Measurements from ENCODE around the gene SLC12A7.

Gene SLC12A7

DNA sequence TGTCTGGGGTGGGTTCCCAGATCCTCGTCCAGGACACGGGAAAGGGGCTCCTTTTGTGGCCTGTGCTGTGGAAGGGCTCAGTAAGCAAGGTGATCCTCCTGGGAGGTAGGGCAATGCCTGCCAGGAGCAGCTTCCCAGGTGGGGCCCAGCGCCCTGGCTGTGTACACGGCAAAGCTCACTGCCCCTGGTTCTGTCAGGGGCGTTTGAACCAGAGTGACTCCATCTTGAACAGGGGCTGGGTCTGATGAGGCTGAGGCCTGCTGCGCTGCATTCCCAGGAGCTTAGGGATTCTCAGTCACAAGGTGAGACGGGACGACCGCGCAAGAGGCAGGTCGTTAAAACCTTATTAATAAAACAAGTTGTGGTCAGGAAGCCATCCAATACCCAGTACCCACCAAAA lies 19.9 kb upstream of the SLC12A7 start:
- no peak overlapping the region for H3K27ac ChIP-seq (ENCODE audit: insufficient read depth in 1 of 2, low read depth in 1 of 2, low read length in 2 of 2, poor library complexity in 1 of 2, severe bottlenecking in 2 of 2)
- CTCF ChIA-PET = interaction anchor here (0.9 to 3.0 kb wide), 3 partner anchors 9 to 18 kb away, joined by 3 to 11 read pairs (median 3); no protein-coding TSS in a partner anchor
- no peaks in the 10 kb centered on the region for H3K36me3 ChIP-seq (ENCODE audit: control insufficient read depth in 4 of 4, insufficient read depth in 4 of 4, low read length in 3 of 4)
- no peaks in the 10 kb centered on the region for H3K9me3 ChIP-seq (ENCODE audit: control extremely low read depth in 1 of 5, control insufficient read depth in 4 of 5, insufficient read depth in 2 of 5, low read depth in 1 of 5, low read length in 4 of 5)
- WGBS (ENCODE audit: insufficient coverage) = 95% methylated on average over 5 of the region's 11 CpGs
- H3K4me1 ChIP-seq (ENCODE audit: control extremely low read depth in 1 of 4, control insufficient read depth in 4 of 4, insufficient read depth in 4 of 4, low read length in 3 of 4) = peaks cover 0 to 16% (median 9%) of the 10 kb centered on the region in 4 experiments
- no peak for DNase-seq
- H3K27me3 ChIP-seq (replicated peaks in 2 of 5; ENCODE audit: control insufficient read depth in 4 of 5, insufficient read depth in 5 of 5, low read length in 4 of 5) = peaks cover 0 to 3% (median 0%) of the 10 kb centered on the region in 5 experiments
- H3K4me3 ChIP-seq (ENCODE audit: control insufficient read depth in 1 of 7, extremely low read depth in 1 of 7, insufficient read depth in 4 of 7, low read depth in 2 of 7, low read length in 6 of 7) = no peak overlapping the region
- POLR2A ChIA-PET = no interaction called here

DNA sequence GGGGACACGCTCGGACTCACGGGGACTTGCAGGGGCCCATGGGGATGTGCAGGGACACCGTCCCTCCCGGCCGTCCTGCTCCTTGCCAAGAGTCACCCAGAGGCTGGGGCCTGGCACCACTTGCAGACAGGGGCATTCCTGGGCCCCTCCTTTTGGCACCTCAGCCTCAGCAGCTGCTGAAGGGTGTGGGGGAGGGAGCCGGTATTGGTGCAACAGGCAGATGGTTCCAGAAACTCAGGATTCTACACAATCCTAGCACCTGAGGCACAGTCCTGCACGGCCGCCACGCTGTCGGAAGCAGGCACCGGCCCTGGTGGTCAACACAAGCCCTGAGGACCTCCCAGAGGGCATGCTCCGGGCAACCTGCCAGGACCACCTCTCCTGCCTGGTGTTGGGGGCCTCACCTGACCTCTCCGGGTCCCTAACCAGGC lies 19.3 kb upstream of the SLC12A7 start:
- Histone ChIP-seq H3K4me3 (ENCODE audit: control insufficient read depth in 1 of 7, extremely low read depth in 1 of 7, insufficient read depth in 4 of 7, low read depth in 2 of 7, low read length in 6 of 7) (no peak overlapping the region), H3K9me3 (ENCODE audit: control extremely low read depth in 1 of 5, control insufficient read depth in 4 of 5, insufficient read depth in 2 of 5, low read depth in 1 of 5, low read length in 4 of 5) (no peaks in the 10 kb centered on the region), H3K27me3 (replicated peaks in 2 of 5; ENCODE audit: control insufficient read depth in 4 of 5, insufficient read depth in 5 of 5, low read length in 4 of 5) (peaks cover 0 to 3% (median 0%) of the 10 kb centered on the region in 5 experiments), H3K4me1 (ENCODE audit: control extremely low read depth in 1 of 4, control insufficient read depth in 4 of 4, insufficient read depth in 4 of 4, low read length in 3 of 4) (peaks cover 0 to 15% (median 9%) of the 10 kb centered on the region in 4 experiments), H3K36me3 (ENCODE audit: control insufficient read depth in 4 of 4, insufficient read depth in 4 of 4, low read length in 3 of 4) (no peaks in the 10 kb centered on the region), H3K27ac (ENCODE audit: insufficient read depth in 1 of 2, low read depth in 1 of 2, low read length in 2 of 2, poor library complexity in 1 of 2, severe bottlenecking in 2 of 2) (no peak overlapping the region)
- DNase-seq = no peak
- CTCF ChIA-PET = interaction anchor here (3.0 kb wide), 1 partner anchor 10 kb away, joined by 11 read pairs; no protein-coding TSS in a partner anchor
- 98% methylated on average over 13 of the region's 14 CpGs for WGBS (ENCODE audit: insufficient coverage)
- POLR2A ChIA-PET = no interaction called here

GRCh38 chr5:1130218-1130946 lies 18.5 kb upstream of the SLC12A7 start:
- ChIA-PET POLR2A (no interaction called here), CTCF (interaction anchor here (1.2 to 3.0 kb wide), 3 partner anchors 10 to 22 kb away, joined by 3 to 11 read pairs (median 4); no protein-coding TSS in a partner anchor)
- H3K36me3 ChIP-seq (ENCODE audit: control insufficient read depth in 4 of 4, insufficient read depth in 4 of 4, low read length in 3 of 4) = no peaks in the 10 kb centered on the region
- WGBS (ENCODE audit: insufficient coverage) = 94% methylated on average over 21 of the region's 26 CpGs
- DNase-seq = no peak
- peaks cover 0 to 3% (median 0%) of the 10 kb centered on the region in 5 experiments for H3K27me3 ChIP-seq (replicated peaks in 2 of 5; ENCODE audit: control insufficient read depth in 4 of 5, insufficient read depth in 5 of 5, low read length in 4 of 5)
- H3K9me3 ChIP-seq (ENCODE audit: control extremely low read depth in 1 of 5, control insufficient read depth in 4 of 5, insufficient read depth in 2 of 5, low read depth in 1 of 5, low read length in 4 of 5) = no peaks in the 10 kb centered on the region
- no peak overlapping the region for H3K4me3 ChIP-seq (ENCODE audit: control insufficient read depth in 1 of 7, extremely low read depth in 1 of 7, insufficient read depth in 4 of 7, low read depth in 2 of 7, low read length in 6 of 7)
- H3K4me1 ChIP-seq (ENCODE audit: control extremely low read depth in 1 of 4, control insufficient read depth in 4 of 4, insufficient read depth in 4 of 4, low read length in 3 of 4) = peaks cover 0 to 15% (median 9%) of the 10 kb centered on the region in 4 experiments
- no peak overlapping the region for H3K27ac ChIP-seq (ENCODE audit: insufficient read depth in 1 of 2, low read depth in 1 of 2, low read length in 2 of 2, poor library complexity in 1 of 2, severe bottlenecking in 2 of 2)

DNA sequence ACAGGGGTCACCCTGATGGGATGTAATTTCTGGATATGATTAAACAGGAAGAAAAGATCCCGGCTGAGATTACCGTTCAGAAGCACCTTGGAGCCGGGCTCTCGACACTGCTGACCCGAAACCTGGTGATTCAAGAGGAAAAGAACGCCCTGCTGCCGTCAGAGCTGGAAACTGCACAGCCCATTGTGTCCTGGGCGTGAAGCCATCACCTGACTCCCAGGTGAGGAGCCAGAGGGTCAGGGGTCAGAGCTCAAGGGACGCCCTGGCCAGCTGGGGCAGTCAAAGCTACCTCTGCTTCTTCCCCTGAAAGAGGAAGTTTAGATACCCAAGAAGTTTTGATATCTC lies 17.8 kb upstream of the SLC12A7 start:
- DNase-seq = no peak
- WGBS (ENCODE audit: insufficient coverage) = 96% methylated on average over 8 of the region's 9 CpGs
- no peaks in the 10 kb centered on the region for H3K36me3 ChIP-seq (ENCODE audit: control insufficient read depth in 4 of 4, insufficient read depth in 4 of 4, low read length in 3 of 4)
- H3K4me1 ChIP-seq (ENCODE audit: control extremely low read depth in 1 of 4, control insufficient read depth in 4 of 4, insufficient read depth in 4 of 4, low read length in 3 of 4) = peaks cover 0 to 15% (median 9%) of the 10 kb centered on the region in 4 experiments
- H3K27me3 ChIP-seq (replicated peaks in 2 of 5; ENCODE audit: control insufficient read depth in 4 of 5, insufficient read depth in 5 of 5, low read length in 4 of 5) = no peaks in the 10 kb centered on the region
- no peak overlapping the region for H3K4me3 ChIP-seq (ENCODE audit: control insufficient read depth in 1 of 7, extremely low read depth in 1 of 7, insufficient read depth in 4 of 7, low read depth in 2 of 7, low read length in 6 of 7)
- H3K27ac ChIP-seq (ENCODE audit: insufficient read depth in 1 of 2, low read depth in 1 of 2, low read length in 2 of 2, poor library complexity in 1 of 2, severe bottlenecking in 2 of 2) = no peak overlapping the region
- ChIA-PET CTCF (interaction anchor here (1.2 to 3.0 kb wide), 3 partner anchors 11 to 21 kb away, joined by 3 to 11 read pairs (median 4); no protein-coding TSS in a partner anchor), POLR2A (no interaction called here)
- no peaks in the 10 kb centered on the region for H3K9me3 ChIP-seq (ENCODE audit: control extremely low read depth in 1 of 5, control insufficient read depth in 4 of 5, insufficient read depth in 2 of 5, low read depth in 1 of 5, low read length in 4 of 5)

DNA sequence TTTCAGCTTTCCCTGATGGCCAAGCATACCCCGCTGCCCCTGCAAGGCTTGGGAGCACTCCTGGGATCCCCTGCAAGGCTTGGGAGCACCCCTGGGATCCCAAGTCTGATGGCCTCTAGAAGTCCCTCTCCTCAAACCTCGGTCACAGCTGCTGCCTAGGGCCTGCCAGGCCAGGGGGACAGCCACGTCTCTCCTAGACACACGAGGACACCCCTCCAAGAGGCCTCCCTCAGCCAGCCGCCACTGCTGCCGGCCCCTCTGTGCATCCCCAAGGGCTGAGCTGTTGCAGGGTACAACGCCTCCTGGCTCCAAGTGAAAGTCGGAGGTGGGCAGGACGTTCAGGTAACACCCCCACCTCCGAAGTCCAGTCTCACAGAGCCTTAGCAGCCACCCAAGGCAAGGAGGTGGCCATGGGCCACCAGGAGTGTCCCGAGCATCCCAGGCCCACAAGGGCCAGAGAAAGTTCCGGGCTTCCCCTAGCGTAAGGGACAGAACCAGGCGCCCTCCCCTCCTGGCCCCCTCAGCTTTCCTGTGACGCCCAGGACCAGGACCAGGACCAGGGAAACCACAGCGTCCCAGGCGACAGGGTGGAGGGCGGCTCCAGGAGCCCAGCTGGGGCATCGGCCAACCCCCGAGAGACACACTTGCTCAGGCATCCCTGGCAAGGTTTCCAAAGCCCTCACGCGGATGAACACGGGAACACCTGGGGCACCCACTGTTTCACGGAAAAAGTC lies 17.3 kb upstream of the SLC12A7 start:
- ChIA-PET POLR2A (no interaction called here), CTCF (interaction anchor here (1.2 to 3.0 kb wide), 4 partner anchors 12 to 21 kb away, joined by 3 to 11 read pairs (median 4); no protein-coding TSS in a partner anchor)
- Histone ChIP-seq H3K9me3 (ENCODE audit: control extremely low read depth in 1 of 5, control insufficient read depth in 4 of 5, insufficient read depth in 2 of 5, low read depth in 1 of 5, low read length in 4 of 5) (peaks cover 0 to 2% (median 0%) of the 10 kb centered on the region in 5 experiments), H3K36me3 (ENCODE audit: control insufficient read depth in 4 of 4, insufficient read depth in 4 of 4, low read length in 3 of 4) (no peaks in the 10 kb centered on the region), H3K27me3 (replicated peaks in 2 of 5; ENCODE audit: control insufficient read depth in 4 of 5, insufficient read depth in 5 of 5, low read length in 4 of 5) (no peaks in the 10 kb centered on the region), H3K4me3 (ENCODE audit: control insufficient read depth in 1 of 7, extremely low read depth in 1 of 7, insufficient read depth in 4 of 7, low read depth in 2 of 7, low read length in 6 of 7) (no peak overlapping the region), H3K27ac (ENCODE audit: insufficient read depth in 1 of 2, low read depth in 1 of 2, low read length in 2 of 2, poor library complexity in 1 of 2, severe bottlenecking in 2 of 2) (no peak overlapping the region), H3K4me1 (ENCODE audit: control extremely low read depth in 1 of 4, control insufficient read depth in 4 of 4, insufficient read depth in 4 of 4, low read length in 3 of 4) (peaks cover 0 to 15% (median 9%) of the 10 kb centered on the region in 4 experiments)
- DNase-seq = no peak
- WGBS (ENCODE audit: insufficient coverage) = 95% methylated on average over 22 of the region's 24 CpGs

DNA sequence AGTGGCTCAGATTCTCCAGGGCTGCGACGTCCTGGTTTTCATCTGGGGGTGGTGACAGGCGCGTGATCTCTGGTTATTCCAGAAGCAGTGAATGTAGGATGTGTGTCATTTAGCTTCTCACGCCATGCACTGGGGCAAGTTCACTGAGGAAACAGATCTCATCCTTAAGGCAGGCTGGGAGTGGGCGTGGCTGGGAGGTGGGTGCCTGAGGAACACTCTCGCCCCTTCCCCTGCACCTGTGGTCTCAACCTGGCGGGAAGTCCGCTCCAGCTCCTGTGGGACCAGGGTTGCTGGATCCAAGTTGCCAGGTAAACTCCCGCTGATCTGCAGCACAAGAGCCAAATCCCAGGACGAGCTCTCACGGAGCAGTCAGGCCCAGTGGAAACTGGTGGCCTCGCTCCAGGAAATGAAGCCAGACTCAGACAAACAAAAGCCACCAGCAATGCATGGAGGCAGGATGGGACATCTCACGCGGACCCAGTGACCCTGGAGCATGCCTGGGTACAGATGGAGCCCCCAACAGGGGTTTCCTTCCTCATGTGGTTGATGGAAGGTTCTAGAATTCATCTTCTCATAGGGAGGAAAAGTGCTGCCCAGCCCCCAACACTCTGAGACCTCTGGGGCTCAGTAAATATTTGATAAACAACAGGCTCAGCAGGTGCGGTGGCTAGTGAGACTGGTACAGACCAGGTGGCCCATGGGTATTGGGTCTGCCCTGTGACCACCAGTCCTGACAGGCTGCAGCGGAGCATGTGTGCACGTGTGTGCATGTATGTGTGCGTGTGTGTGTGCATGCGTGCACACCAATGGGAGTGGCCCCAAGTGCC lies 16.3 kb upstream of the SLC12A7 start:
- peaks cover 0 to 2% (median 0%) of the 10 kb centered on the region in 5 experiments for H3K9me3 ChIP-seq (ENCODE audit: control extremely low read depth in 1 of 5, control insufficient read depth in 4 of 5, insufficient read depth in 2 of 5, low read depth in 1 of 5, low read length in 4 of 5)
- 91% methylated on average over 16 of the region's 20 CpGs for WGBS (ENCODE audit: insufficient coverage)
- DNase-seq = no peak
- H3K36me3 ChIP-seq (ENCODE audit: control insufficient read depth in 4 of 4, insufficient read depth in 4 of 4, low read length in 3 of 4) = no peaks in the 10 kb centered on the region
- no peak overlapping the region for H3K27ac ChIP-seq (ENCODE audit: insufficient read depth in 1 of 2, low read depth in 1 of 2, low read length in 2 of 2, poor library complexity in 1 of 2, severe bottlenecking in 2 of 2)
- H3K27me3 ChIP-seq (replicated peaks in 2 of 5; ENCODE audit: control insufficient read depth in 4 of 5, insufficient read depth in 5 of 5, low read length in 4 of 5) = no peaks in the 10 kb centered on the region
- H3K4me3 ChIP-seq (ENCODE audit: control insufficient read depth in 1 of 7, extremely low read depth in 1 of 7, insufficient read depth in 4 of 7, low read depth in 2 of 7, low read length in 6 of 7) = no peak overlapping the region
- POLR2A ChIA-PET = no interaction called here
- H3K4me1 ChIP-seq (ENCODE audit: control extremely low read depth in 1 of 4, control insufficient read depth in 4 of 4, insufficient read depth in 4 of 4, low read length in 3 of 4) = peaks cover 0 to 15% (median 9%) of the 10 kb centered on the region in 4 experiments
- CTCF ChIA-PET = interaction anchor here (1.8 to 2.5 kb wide), 2 partner anchors 12 to 13 kb away, joined by 5 to 8 read pairs; no protein-coding TSS in a partner anchor
